A549 (cell line): ENCODE results near the gene CXorf65. TPM values are rescaled to one million over a fixed set of nuclear protein-coding genes. Genes with fewer than 3 reads are reported as not detected.
A peak's percentile ranks its signal among the peaks of the same experiment; 100 is the strongest.

Experiments used
- ATAC-seq, 2 experiments: fragments of 200-7000 bp in 1 of 2; fragments of >200 bp in 1 of 2; cut with Nextera tagmentation in 1 of 2; cut with Tn5 transposase in 1 of 2; 3 replicates each; pipeline versions ENCODE4 v1.8.0 to v1.9.1; 2018 to 2020; ENCODE audit warnings: mild to moderate bottlenecking in 1 of 2, moderate library complexity in 1 of 2
- CTCF ChIA-PET: fragments of 300-600 bp; sonication (Branson Sonifier 250); formaldehyde crosslinking; extraction: SDS; loops from one replicate; lab custom pipeline; 2021; ENCODE audit warnings: antibody characterized with exemption, inconsistent platforms; lab: Yijun Ruan, JAX
- POLR2A ChIA-PET: fragments of 350-600 bp; formaldehyde crosslinking; extraction: SDS; loops from one replicate; lab custom pipeline; 2021; ENCODE audit warnings: antibody characterized with exemption, inconsistent platforms; lab: Yijun Ruan, JAX
- DNase-seq, 2 experiments: peaks; one replicate each; pipeline versions ENCODE4 v3.0.0 to v3.0.0-alpha.2; 2011 to 2016; ENCODE audit warnings: low read depth in 1 of 2, low spot score in 1 of 2
- FAIRE-seq: peaks from 2 replicates; lab custom pipeline; 2011; peaks lifted over from hg19 to GRCh38; lab: Jason Lieb, UNC
- H3K27ac ChIP-seq, 2 experiments: fragments of >200 bp; sonication (Bioruptor Twin); formaldehyde crosslinking; 3 replicates each; pipeline ENCODE4 v1.5.1; 2016 to 2017
- H3K4me1 ChIP-seq: fragments of >200 bp; sonication (Bioruptor Twin); formaldehyde crosslinking; 3 replicates; pipeline ENCODE4 v1.6.1; 2016
- H3K4me2 ChIP-seq: fragments of >200 bp; sonication (Bioruptor Twin); formaldehyde crosslinking; 3 replicates; pipeline ENCODE4 v1.6.1; 2016
- H3K4me3 ChIP-seq: fragments of >200 bp; sonication (Bioruptor Twin); formaldehyde crosslinking; 3 replicates; pipeline ENCODE4 v1.5.1; 2016
- H3K9me3 ChIP-seq: fragments of >200 bp; sonication (Bioruptor Twin); formaldehyde crosslinking; 3 replicates; pipeline ENCODE4 v1.6.1; 2016
- BCL3 ChIP-seq: fragments of >200 bp; sonication (Bioruptor Twin); formaldehyde crosslinking; IDR thresholded peaks from 3 replicates; pipeline ENCODE4 v1.6.1; 2016
- BHLHE40 ChIP-seq: IDR thresholded peaks from 2 replicates; pipeline ENCODE4 v1.6.1; 2012; ENCODE audit warnings: low read depth, low read length, inconsistent platforms
- CBX8 ChIP-seq: fragments of 200-600 bp; sonication (generic); IDR thresholded peaks from 2 replicates; pipeline ENCODE4 v1.6.1; 2016
- CEBPB ChIP-seq, 2 experiments: fragments of >200 bp in 1 of 2; sonication (Bioruptor Twin) in 1 of 2; formaldehyde crosslinking in 1 of 2; IDR thresholded peaks; 2 replicates each; pipeline ENCODE4 v1.6.1; 2012 to 2016
- CHD4 ChIP-seq: fragments of 200-600 bp; sonication (generic); IDR thresholded peaks from 2 replicates; pipeline ENCODE4 v1.6.1; 2016; ENCODE audit warnings: antibody characterized with exemption, mild to moderate bottlenecking, borderline replicate concordance
- EHF ChIP-seq: fragments of 250-450 bp; sonication (Bioruptor Pico); IDR thresholded peaks from 2 replicates; pipeline ENCODE4 v1.5.0; 2020; ENCODE audit warnings: mild to moderate bottlenecking
- EHMT2 ChIP-seq: fragments of 200-600 bp; sonication (generic); IDR thresholded peaks from 2 replicates; pipeline ENCODE4 v1.6.1; 2016; ENCODE audit warnings: antibody characterized with exemption, low read depth, mild to moderate bottlenecking, moderate library complexity
- ELK1 ChIP-seq: fragments of 150-350 bp; IDR thresholded peaks from 2 replicates; pipeline ENCODE4 v1.6.1; 2014; ENCODE audit warnings: low read depth, mild to moderate bottlenecking, low read length
- EP300 ChIP-seq, 2 experiments: fragments of >200 bp; sonication (Bioruptor Twin); formaldehyde crosslinking; IDR thresholded peaks; 2 replicates in 1 of 2; 3 replicates in 1 of 2; pipeline ENCODE4 v1.6.1; 2016 to 2017
- FOSB ChIP-seq: fragments of 250-450 bp; sonication (Bioruptor Pico); IDR thresholded peaks from 2 replicates; pipeline ENCODE4 v1.5.0; 2020; ENCODE audit warnings: mild to moderate bottlenecking, moderate library complexity
- FOXS1 ChIP-seq: fragments of 250-450 bp; sonication (Bioruptor Pico); IDR thresholded peaks from 2 replicates; pipeline ENCODE4 v1.5.0; 2020; ENCODE audit warnings: mild to moderate bottlenecking, moderate library complexity
- HDAC2 ChIP-seq: fragments of 200-600 bp; sonication (generic); IDR thresholded peaks from 2 replicates; pipeline ENCODE4 v1.6.1; 2016
- HOXB13 ChIP-seq: fragments of 250-450 bp; sonication (Bioruptor Pico); IDR thresholded peaks from 2 replicates; pipeline ENCODE4 v1.5.0; 2020; ENCODE audit warnings: low read depth, mild to moderate bottlenecking, moderate library complexity
- HOXB5 ChIP-seq: fragments of 250-450 bp; sonication (Bioruptor Pico); IDR thresholded peaks from 2 replicates; pipeline ENCODE4 v1.5.0; 2020; ENCODE audit warnings: mild to moderate bottlenecking, moderate library complexity
- JUN ChIP-seq, 2 experiments: fragments of >200 bp; sonication (Bioruptor Twin); formaldehyde crosslinking; IDR thresholded peaks; 2 replicates in 1 of 2; 3 replicates in 1 of 2; pipeline ENCODE4 v1.6.1; 2016 to 2017
- KDM1A ChIP-seq: fragments of 200-600 bp; sonication (generic); IDR thresholded peaks from 2 replicates; pipeline ENCODE4 v1.6.1; 2016; ENCODE audit warnings: low read depth, mild to moderate bottlenecking
- KDM5A ChIP-seq: fragments of 200-600 bp; sonication (generic); IDR thresholded peaks from 2 replicates; pipeline ENCODE4 v1.6.1; 2016; ENCODE audit warnings: antibody characterized with exemption, mild to moderate bottlenecking
- MAFK ChIP-seq: fragments of 450-650 bp; IDR thresholded peaks from 2 replicates; pipeline ENCODE4 v1.6.1; 2014; ENCODE audit not compliant: partially characterized antibody
- NPAS2 ChIP-seq: fragments of 250-450 bp; sonication (Bioruptor Pico); IDR thresholded peaks from 2 replicates; pipeline ENCODE4 v1.8.0; 2022; ENCODE audit warnings: mild to moderate bottlenecking, moderate library complexity, borderline replicate concordance
- NR3C1 ChIP-seq: fragments of >200 bp; sonication (Bioruptor Twin); formaldehyde crosslinking; IDR thresholded peaks from 3 replicates; pipeline ENCODE4 v1.6.1; 2017
- PBX3 ChIP-seq: IDR thresholded peaks from 2 replicates; pipeline ENCODE4 v1.6.1; 2012
- PHF8 ChIP-seq: fragments of 200-600 bp; sonication (generic); IDR thresholded peaks from 2 replicates; pipeline ENCODE4 v1.6.1; 2016; ENCODE audit warnings: low read depth, mild to moderate bottlenecking, antibody characterized with exemption, moderate library complexity, borderline replicate concordance
- POLR2A ChIP-seq: IDR thresholded peaks from 2 replicates; pipeline ENCODE4 v1.6.1; 2012; ENCODE audit warnings: mild to moderate bottlenecking, low read length
- POLR2AphosphoS2 ChIP-seq: conservative IDR thresholded peaks from 2 replicates; pipeline ENCODE4 v1.6.1; 2012; ENCODE audit warnings: low read length, improper control_type of control experiment, inconsistent platforms
- RAD21 ChIP-seq, 2 experiments: fragments of >200 bp in 1 of 2; sonication (Bioruptor Twin) in 1 of 2; formaldehyde crosslinking in 1 of 2; IDR thresholded peaks in 1 of 2; conservative IDR thresholded peaks in 1 of 2; 2 replicates in 1 of 2; 3 replicates in 1 of 2; pipeline ENCODE4 v1.6.1; 2012 to 2018; ENCODE audit warnings: inconsistent platforms in 1 of 2
- RARB ChIP-seq: fragments of 250-450 bp; sonication (Bioruptor Pico); IDR thresholded peaks from 2 replicates; pipeline ENCODE4 v1.8.0; 2021; ENCODE audit warnings: mild to moderate bottlenecking, moderate library complexity
- RCOR1 ChIP-seq: fragments of 150-350 bp; IDR thresholded peaks from 2 replicates; pipeline ENCODE4 v1.6.1; 2014; ENCODE audit warnings: antibody characterized with exemption, low read length, low read depth
- RNF2 ChIP-seq: fragments of 200-600 bp; sonication (generic); IDR thresholded peaks from 2 replicates; pipeline ENCODE4 v1.6.1; 2016; ENCODE audit warnings: low read depth, mild to moderate bottlenecking, antibody characterized with exemption, moderate library complexity, borderline replicate concordance
- SMC3 ChIP-seq: fragments of >200 bp; sonication (Bioruptor Twin); formaldehyde crosslinking; IDR thresholded peaks from 3 replicates; pipeline ENCODE4 v1.6.1; 2018; ENCODE audit warnings: inconsistent platforms
- SREBF2 ChIP-seq: fragments of 450-650 bp; IDR thresholded peaks from 2 replicates; pipeline ENCODE4 v1.6.1; 2014; ENCODE audit warnings: mild to moderate bottlenecking, moderate library complexity
- TFCP2L1 ChIP-seq: fragments of 250-450 bp; sonication (Bioruptor Pico); IDR thresholded peaks from 2 replicates; pipeline ENCODE4 v1.5.0; 2021; ENCODE audit warnings: mild to moderate bottlenecking
- TP53 ChIP-seq: fragments of 250-450 bp; sonication (Bioruptor Pico); IDR thresholded peaks from 2 replicates; pipeline ENCODE4 v1.5.0; 2021; ENCODE audit warnings: mild to moderate bottlenecking, moderate library complexity
- ZC3H11A ChIP-seq: fragments of 450-650 bp; IDR thresholded peaks from 2 replicates; pipeline ENCODE4 v1.6.1; 2014; ENCODE audit warnings: antibody characterized with exemption, mild to moderate bottlenecking
- ZFP36 ChIP-seq: fragments of 450-650 bp; IDR thresholded peaks from 2 replicates; pipeline ENCODE4 v1.6.1; 2014; ENCODE audit warnings: borderline replicate concordance; ENCODE audit not compliant: partially characterized antibody
- ZSCAN20 ChIP-seq: fragments of 250-450 bp; sonication (Bioruptor Pico); IDR thresholded peaks from 2 replicates; pipeline ENCODE4 v1.8.0; 2022; ENCODE audit warnings: mild to moderate bottlenecking, moderate library complexity
- WGBS: methylation state at CpG from one replicate; pipeline ENCODE4 v1.1.6; 2017; ENCODE audit errors: missing lambda C conversion rate; 5-methylcytosine and 5-hydroxymethylcytosine counted together
- polyA plus RNA-seq, 4 experiments: library from polyadenylated mRNA; depleted of rRNA in 3 of 4; stranded (reverse); fragments of >200 nt; fragmentation: RNase III in 1 of 4; extraction: RNeasy Plus Mini Kit Qiagen cat#74134 plus additional on column Dnase treatment in 1 of 4; gene quantifications; 2 replicates in 3 of 4; 3 replicates in 1 of 4; pipeline ENCODE4 v1.2.3, GENCODE V29; 2011 to 2017
- TF ChIP-seq, protein P1 (sequence below): fragments of >200 bp; sonication (Bioruptor Twin); formaldehyde crosslinking; IDR thresholded peaks from 2 replicates; pipeline ENCODE4 v1.6.1; 2016
- TF ChIP-seq, protein P2 (sequence below): IDR thresholded peaks from 2 replicates; pipeline ENCODE4 v1.6.1; 2012; ENCODE audit warnings: low read depth, borderline replicate concordance
- TF ChIP-seq, protein P3 (sequence below): IDR thresholded peaks from 2 replicates; pipeline ENCODE4 v1.6.1; 2012

Gene CXorf65
- polyA plus RNA-seq, 2 of the 4 experiments (the other 2 are of a cell fraction): not detected

GRCh38 chrX:71068044-71068918, 38.3 kb downstream of the CXorf65 start, which contains the start of gene SNX12:
TSS of gene SNX12 (minus strand) at chrX:71068334. CDS start at chrX:71068306, 28 bp downstream.
- POLR2A ChIA-PET: interaction anchor here (0.6 to 1.5 kb wide), 3 partner anchors 10 to 50 kb away, joined by 3 to 15 read pairs (median 6); partner anchors contain the start of gene MED12
- TF ChIP-seq EHF (CRISPR knock-in tag) (peak; percentile 72; the same call in 1 of the 2 replicates), ZFP36 (no peak), POLR2AphosphoS2 (no peak), CHD4 (no peak), SREBF2 (no peak), FOXS1 (CRISPR knock-in tag) (peak; percentile 61; the same call in 1 of the 2 replicates), POLR2A (peak; percentile 53), HOXB5 (CRISPR knock-in tag) (peak; percentile 95), RAD21 (conservative IDR thresholded peaks at IDR 0.05 in 1 of 2, IDR thresholded peaks at IDR 0.05 in 1 of 2) (no peak), ZSCAN20 (CRISPR knock-in tag) (peak; percentile 67; the same call in 1 of the 2 replicates), RARB (no peak), EP300 (IDR thresholded peaks at IDR 0.05) (0 out of 5 replicates have a peak, but pooled peaks of 1 of the 2 experiments have one; percentile 17), KDM1A (no peak), HDAC2 (no peak), NPAS2 (peak; percentile 79; the same call in 1 of the 2 replicates), FOSB (CRISPR knock-in tag) (no peak), BHLHE40 (peak; percentile 87), ZC3H11A (no peak), TFCP2L1 (CRISPR knock-in tag) (no peak), MAFK (peak; percentile 31), NR3C1 (no peak), CEBPB (IDR thresholded peaks at IDR 0.05) (peak; percentile 39 to 43; a peak in 2 of 4 replicates), KDM5A (peak; percentile 49; the same call in 1 of the 2 replicates), HOXB13 (CRISPR knock-in tag) (peak; percentile 91), JUN (IDR thresholded peaks at IDR 0.05) (peak; percentile 63 to 86), PBX3 (peak; percentile 65; the same call in 1 of the 2 replicates), BCL3 (0 out of 3 replicates have a peak, but pooled peaks have one; percentile 35), CBX8 (no peak), PHF8 (peak; percentile 57; the same call in 1 of the 2 replicates), SMC3 (no peak), TP53 (0 out of 2 replicates have a peak, but pooled peaks have one; percentile 33), RCOR1 (no peak), ELK1 (no peak), RNF2 (no peak), EHMT2 (no peak)
- TF ChIP-seq, protein P1, sequence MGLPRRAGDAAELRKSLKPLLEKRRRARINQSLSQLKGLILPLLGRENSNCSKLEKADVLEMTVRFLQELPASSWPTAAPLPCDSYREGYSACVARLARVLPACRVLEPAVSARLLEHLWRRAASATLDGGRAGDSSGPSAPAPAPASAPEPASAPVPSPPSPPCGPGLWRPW: no peak
- TF ChIP-seq, protein P2, sequence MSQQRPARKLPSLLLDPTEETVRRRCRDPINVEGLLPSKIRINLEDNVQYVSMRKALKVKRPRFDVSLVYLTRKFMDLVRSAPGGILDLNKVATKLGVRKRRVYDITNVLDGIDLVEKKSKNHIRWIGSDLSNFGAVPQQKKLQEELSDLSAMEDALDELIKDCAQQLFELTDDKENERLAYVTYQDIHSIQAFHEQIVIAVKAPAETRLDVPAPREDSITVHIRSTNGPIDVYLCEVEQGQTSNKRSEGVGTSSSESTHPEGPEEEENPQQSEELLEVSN: no peak
- TF ChIP-seq, protein P3, sequence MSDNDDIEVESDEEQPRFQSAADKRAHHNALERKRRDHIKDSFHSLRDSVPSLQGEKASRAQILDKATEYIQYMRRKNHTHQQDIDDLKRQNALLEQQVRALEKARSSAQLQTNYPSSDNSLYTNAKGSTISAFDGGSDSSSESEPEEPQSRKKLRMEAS: peak; percentile 85

More at GRCh38 chrX:71068044-71068918, 38.3 kb downstream of the CXorf65 start, which contains the start of gene SNX12:
- Histone ChIP-seq H3K4me2 (peak within 1 kb of the TSS; percentile 84), H3K9me3 (no peaks in the 10 kb centered on the region), H3K27ac (peak within 1 kb of the TSS; percentile 91 to 94), H3K4me3 (peak within 1 kb of the TSS; percentile 84), H3K4me1 (peaks cover 5% of the 10 kb centered on the region; the same call in 1 of the 3 replicates)
- WGBS: under 1% methylated on average over 9 of the region's 73 CpGs
- FAIRE-seq: peak; percentile 95
- ATAC-seq: peak; percentile 97 to 98
- CTCF ChIA-PET: no interaction called here
- DNase-seq: peak; percentile 93 to 97
